GM19240 (cell line): ENCODE results near the gene CRLF3.
"Not testable (repeated sequence)": the region's sequence is repeated elsewhere in the genome, so short reads cannot be mapped to it uniquely, and the experiment has no call there.

Source experiments
- DNase-seq: peaks from one replicate; pipeline ENCODE4 v3.0.0; 2011; ENCODE audit warnings: low spot score; ENCODE audit not compliant: insufficient read length

The CRLF3 gene

GRCh38 chr17:30742669-30743068 is 81.8 kb downstream of the CRLF3 start:
- DNase-seq = not testable (repeated sequence)

- DNase-seq = not testable (repeated sequence)
Measured at GRCh38 chr17:30736371-30736770, 88.1 kb downstream of the CRLF3 start.

- not testable (repeated sequence) for DNase-seq
Measured at GRCh38 chr17:30735644-30736043, 88.8 kb downstream of the CRLF3 start.

GRCh38 chr17:30735206-30735605 is 89.3 kb downstream of the CRLF3 start:
- not testable (repeated sequence) for DNase-seq

GRCh38 chr17:30734153-30734552 is 90.3 kb downstream of the CRLF3 start:
- DNase-seq = not testable (repeated sequence)
